HCT116 (cell line): ENCODE data around the gene UNKL. TPM values are rescaled to one million over a fixed set of nuclear protein-coding genes. Genes with fewer than 3 reads are reported as not detected.

Experiments used
- ATAC-seq: fragments of 200-7000 bp; cut with Tn5 transposase; 2 replicates; pipeline ENCODE4 v1.9.1; 2020; ENCODE audit warnings: mild to moderate bottlenecking, moderate library complexity
- BruUV-seq: library from RNA; stranded (reverse); fragments of 400-500 nt; replicated peaks from 2 replicates; lab custom pipeline; 2021; lab: Mats Ljungman, UMichigan
- CTCF ChIA-PET: fragments of 300-600 bp; sonication (Branson Sonifier 250); formaldehyde crosslinking; loops from one replicate; lab custom pipeline; 2021; ENCODE audit warnings: antibody characterized with exemption; lab: Charles Lee
- POLR2A ChIA-PET: fragments of 300-600, 350-600 bp; sonication (Branson Sonifier 250); formaldehyde crosslinking; loops from one replicate; lab custom pipeline; 2021; ENCODE audit warnings: antibody characterized with exemption; lab: Charles Lee
- RAD21 ChIA-PET, 2 experiments: fragments of 300-600 bp; sonication (Branson Sonifier 250); formaldehyde crosslinking; loops; one replicate each; lab custom pipeline; 2023; ENCODE audit warnings: low total read pairs in 2 of 2; ENCODE audit not compliant: uncharacterized antibody in 2 of 2, unreplicated experiment in 2 of 2, low non-redundant PET in 1 of 2; lab: Charles Lee
- DNase-seq: peaks from one replicate; pipeline ENCODE4 v3.0.0-alpha.2; 2010; ENCODE audit warnings: low read depth, low spot score
- H2AFZ ChIP-seq: fragments of 200-600 bp; shearing (Covaris generic), sonication (generic); 2 replicates; pipeline ENCODE4 v1.6.1; 2017; ENCODE audit warnings: low read depth, mixed run types, mixed read lengths, antibody characterized with exemption, low read length; ENCODE audit not compliant: poor library complexity, severe bottlenecking
- H3K27ac ChIP-seq: 2 replicates; pipeline ENCODE4 v1.5.1; 2012; ENCODE audit warnings: low read depth, low read length
- H3K27me3 ChIP-seq: fragments of 200-600 bp; sonication (generic); 2 replicates; pipeline ENCODE4 v1.6.1; 2016; ENCODE audit warnings: mixed run types, low read length, mixed read lengths; ENCODE audit not compliant: insufficient read depth
- H3K36me3 ChIP-seq, 2 experiments: fragments of 200-500 bp in 1 of 2; fragments of 200-600 bp in 1 of 2; sonication (Bioruptor generic) in 1 of 2; sonication (generic) in 1 of 2; 2 replicates each; pipeline versions ENCODE4 v1.5.1 to v1.6.1; 2014 to 2016; ENCODE audit warnings: low read length in 2 of 2, inconsistent platforms in 1 of 2, mixed read lengths in 1 of 2, mixed run types in 1 of 2; ENCODE audit not compliant: insufficient read depth in 2 of 2, control insufficient read depth in 1 of 2
- H3K4me1 ChIP-seq, 2 experiments: fragments of 200-600 bp in 1 of 2; sonication (generic) in 1 of 2; 2 replicates each; pipeline versions ENCODE4 v1.5.1 to v1.6.1; 2012 to 2017; ENCODE audit warnings: low read length in 2 of 2, inconsistent platforms in 1 of 2, mild to moderate bottlenecking in 1 of 2, mixed read lengths in 1 of 2, mixed run types in 1 of 2, moderate library complexity in 1 of 2; ENCODE audit not compliant: insufficient read depth in 2 of 2, control insufficient read depth in 1 of 2
- H3K4me2 ChIP-seq: fragments of 200-600 bp; sonication (generic); 2 replicates; pipeline ENCODE4 v1.6.1; 2017; ENCODE audit warnings: mixed run types, low read length, mixed read lengths
- H3K4me3 ChIP-seq, 2 experiments: fragments of 200-600 bp in 1 of 2; sonication (generic) in 1 of 2; replicated peaks in 1 of 2; 2 replicates each; pipeline ENCODE4 v1.5.1; 2011 to 2016; ENCODE audit warnings: low read length in 2 of 2, control low read depth in 1 of 2, low read depth in 1 of 2, mild to moderate bottlenecking in 1 of 2, mixed read lengths in 1 of 2, mixed run types in 1 of 2
- H3K79me2 ChIP-seq: fragments of 200-600 bp; sonication (generic); 2 replicates; pipeline ENCODE4 v1.6.1; 2017; ENCODE audit warnings: mild to moderate bottlenecking, mixed run types, low read length, moderate library complexity, mixed read lengths; ENCODE audit not compliant: insufficient read depth
- H3K9ac ChIP-seq: fragments of 200-600 bp; sonication (generic); 2 replicates; pipeline ENCODE4 v1.6.1; 2016; ENCODE audit warnings: low read length, mixed read lengths
- H3K9me2 ChIP-seq: fragments of 200-600 bp; sonication (generic), shearing (Covaris generic); 2 replicates; pipeline ENCODE4 v1.6.1; 2017; ENCODE audit warnings: mixed run types, mild to moderate bottlenecking, moderate library complexity; ENCODE audit not compliant: insufficient read depth
- H3K9me3 ChIP-seq, 2 experiments: fragments of 200-500 bp in 1 of 2; fragments of 200-600 bp in 1 of 2; sonication (Bioruptor generic) in 1 of 2; sonication (generic) in 1 of 2; 2 replicates each; pipeline ENCODE4 v1.6.1; 2014 to 2017; ENCODE audit warnings: low read length in 2 of 2, mixed read lengths in 2 of 2, inconsistent platforms in 1 of 2, low read depth in 1 of 2, mild to moderate bottlenecking in 1 of 2, mixed run types in 1 of 2, moderate library complexity in 1 of 2; ENCODE audit not compliant: control insufficient read depth in 1 of 2, insufficient read depth in 1 of 2
- H4K20me1 ChIP-seq: fragments of 200-600 bp; sonication (generic), shearing (Covaris generic); 2 replicates; pipeline ENCODE4 v1.6.1; 2017; ENCODE audit warnings: mixed run types, mild to moderate bottlenecking, moderate library complexity; ENCODE audit not compliant: insufficient read depth
- ATF3 ChIP-seq: IDR thresholded peaks from 2 replicates; pipeline ENCODE4 v1.6.1; 2012
- CBX3 ChIP-seq: IDR thresholded peaks from 2 replicates; pipeline ENCODE4 v1.6.1; 2012; ENCODE audit warnings: low read depth
- ELF1 ChIP-seq: IDR thresholded peaks from 2 replicates; pipeline ENCODE4 v1.6.1; 2012; ENCODE audit warnings: low read depth, borderline replicate concordance
- EZH2 ChIP-seq: fragments of 200-600 bp; sonication (generic); IDR thresholded peaks from 2 replicates; pipeline ENCODE4 v1.6.1; 2017; ENCODE audit warnings: antibody characterized with exemption, mixed run types
- JUND ChIP-seq: IDR thresholded peaks from 2 replicates; pipeline ENCODE4 v1.6.1; 2012
- MAX ChIP-seq: IDR thresholded peaks from 2 replicates; pipeline ENCODE4 v1.6.1; 2012
- POLR2AphosphoS5 ChIP-seq: IDR thresholded peaks from 2 replicates; pipeline ENCODE4 v1.6.1; 2011; ENCODE audit warnings: mild to moderate bottlenecking, low read depth, low read length, moderate library complexity
- RAD21 ChIP-seq: IDR thresholded peaks from 2 replicates; pipeline ENCODE4 v1.6.1; 2012; ENCODE audit warnings: low read depth, mild to moderate bottlenecking
- YY1 ChIP-seq: IDR thresholded peaks from 2 replicates; pipeline ENCODE4 v1.6.1; 2011; ENCODE audit warnings: low read length, low read depth, moderate library complexity, mild to moderate bottlenecking; ENCODE audit not compliant: insufficient replicate concordance; ENCODE audit errors: extremely low read depth
- intact Hi-C: fragments of 100-400 bp; cut with micrococcal nuclease; formaldehyde crosslinking; loops from 2 replicates; pipeline ENCODE4 v1.10.0; 2022
- total RNA-seq: library from RNA; stranded (reverse); gene quantifications from one replicate; pipeline ENCODE4 v1.2.1, GENCODE V29; 2021; ENCODE audit not compliant: unreplicated experiment
- TF ChIP-seq, protein P1 (sequence below): IDR thresholded peaks from 2 replicates; pipeline ENCODE4 v1.6.1; 2012; ENCODE audit warnings: low read depth

Gene UNKL
- total RNA-seq, 1 experiment from 2014 or later: 24.9 TPM

DNA sequence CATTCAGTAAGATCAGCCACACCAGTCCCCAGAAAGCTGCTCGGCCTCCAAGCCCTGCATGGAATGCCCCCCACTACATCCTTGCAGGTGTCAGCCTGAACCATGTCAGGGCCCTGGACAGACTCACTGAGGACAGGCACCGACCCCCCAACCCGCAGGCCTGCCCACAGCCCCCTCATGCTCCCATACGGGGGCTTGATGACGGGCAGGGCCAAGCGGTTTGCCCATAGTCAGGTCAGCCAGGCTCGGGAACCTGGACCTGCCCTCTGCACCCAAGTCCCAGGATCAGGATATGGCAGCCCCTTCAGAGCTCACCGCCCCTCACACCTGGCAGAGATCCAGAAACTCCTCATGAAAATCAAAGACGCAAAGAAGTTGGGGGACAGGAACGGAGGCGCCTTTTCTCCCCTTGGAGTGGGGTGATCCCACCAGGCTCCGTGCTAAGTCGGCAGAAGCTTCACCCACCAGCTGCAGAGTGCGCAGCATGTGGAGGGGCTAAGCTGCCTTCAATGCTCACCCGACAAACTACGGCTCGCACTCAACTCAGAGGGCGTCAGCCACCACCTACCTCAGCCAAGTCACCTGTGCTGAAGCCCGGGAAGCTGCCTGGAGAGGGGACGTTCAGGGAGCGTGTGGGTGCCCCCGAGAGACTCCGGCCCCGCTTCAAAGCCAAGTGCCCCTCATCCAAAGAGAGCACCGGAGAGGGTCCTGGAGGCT, 36.3 kb downstream of the UNKL start:
- ChIA-PET POLR2A (no interaction called here), CTCF (interaction anchor here (1.2 to 1.4 kb wide), 2 partner anchors 13 to 15 kb away, joined by 3 to 4 read pairs; no protein-coding TSS in a partner anchor), RAD21 (no interaction called here)
- peaks cover 0 to 7% of the 10 kb centered on the region in 2 experiments; a peak in 1 of 4 replicates for H3K36me3 ChIP-seq
- peak overlapping the region; percentile 98 for H3K4me2 ChIP-seq
- H2AFZ ChIP-seq: no peak overlapping the region
- TF ChIP-seq YY1: no peak
- TF ChIP-seq, protein P1, sequence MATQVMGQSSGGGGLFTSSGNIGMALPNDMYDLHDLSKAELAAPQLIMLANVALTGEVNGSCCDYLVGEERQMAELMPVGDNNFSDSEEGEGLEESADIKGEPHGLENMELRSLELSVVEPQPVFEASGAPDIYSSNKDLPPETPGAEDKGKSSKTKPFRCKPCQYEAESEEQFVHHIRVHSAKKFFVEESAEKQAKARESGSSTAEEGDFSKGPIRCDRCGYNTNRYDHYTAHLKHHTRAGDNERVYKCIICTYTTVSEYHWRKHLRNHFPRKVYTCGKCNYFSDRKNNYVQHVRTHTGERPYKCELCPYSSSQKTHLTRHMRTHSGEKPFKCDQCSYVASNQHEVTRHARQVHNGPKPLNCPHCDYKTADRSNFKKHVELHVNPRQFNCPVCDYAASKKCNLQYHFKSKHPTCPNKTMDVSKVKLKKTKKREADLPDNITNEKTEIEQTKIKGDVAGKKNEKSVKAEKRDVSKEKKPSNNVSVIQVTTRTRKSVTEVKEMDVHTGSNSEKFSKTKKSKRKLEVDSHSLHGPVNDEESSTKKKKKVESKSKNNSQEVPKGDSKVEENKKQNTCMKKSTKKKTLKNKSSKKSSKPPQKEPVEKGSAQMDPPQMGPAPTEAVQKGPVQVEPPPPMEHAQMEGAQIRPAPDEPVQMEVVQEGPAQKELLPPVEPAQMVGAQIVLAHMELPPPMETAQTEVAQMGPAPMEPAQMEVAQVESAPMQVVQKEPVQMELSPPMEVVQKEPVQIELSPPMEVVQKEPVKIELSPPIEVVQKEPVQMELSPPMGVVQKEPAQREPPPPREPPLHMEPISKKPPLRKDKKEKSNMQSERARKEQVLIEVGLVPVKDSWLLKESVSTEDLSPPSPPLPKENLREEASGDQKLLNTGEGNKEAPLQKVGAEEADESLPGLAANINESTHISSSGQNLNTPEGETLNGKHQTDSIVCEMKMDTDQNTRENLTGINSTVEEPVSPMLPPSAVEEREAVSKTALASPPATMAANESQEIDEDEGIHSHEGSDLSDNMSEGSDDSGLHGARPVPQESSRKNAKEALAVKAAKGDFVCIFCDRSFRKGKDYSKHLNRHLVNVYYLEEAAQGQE: no peak
- no peak for TF ChIP-seq RAD21
- TF ChIP-seq MAX: no peak
- TF ChIP-seq ATF3: no peak
- no peak for TF ChIP-seq POLR2AphosphoS5
- TF ChIP-seq JUND: no peak
- no peak for TF ChIP-seq ELF1
- TF ChIP-seq EZH2: no peak
- TF ChIP-seq CBX3: no peak
- H3K79me2 ChIP-seq: peaks cover 34% of the 10 kb centered on the region
- peaks cover 12 to 19% of the 10 kb centered on the region in 2 experiments for H3K4me1 ChIP-seq
- no peaks in the 10 kb centered on the region for H3K9me3 ChIP-seq
- DNase-seq (no peak), ATAC-seq (no peak; the same call in 1 of the 2 replicates)
- H4K20me1 ChIP-seq: no peaks in the 10 kb centered on the region
- peak overlapping the region; percentile 100 for H3K9ac ChIP-seq
- H3K9me2 ChIP-seq: no peaks in the 10 kb centered on the region
- BruUV-seq: TSS peak; percentile 78
- intact Hi-C loops: no loop called here
- H3K4me3 ChIP-seq: peak overlapping the region; percentile 75 to 89
- H3K27me3 ChIP-seq: no peaks in the 10 kb centered on the region
- H3K27ac ChIP-seq: peak overlapping the region; percentile 89
